Measurements from ENCODE around the gene DRC7. TPM values are rescaled to one million over a fixed set of nuclear protein-coding genes. Genes with fewer than 3 reads are reported as not detected.

Gene DRC7
- total RNA-seq, 1 experiment from 2014 or later, result 0.85 TPM

DNA sequence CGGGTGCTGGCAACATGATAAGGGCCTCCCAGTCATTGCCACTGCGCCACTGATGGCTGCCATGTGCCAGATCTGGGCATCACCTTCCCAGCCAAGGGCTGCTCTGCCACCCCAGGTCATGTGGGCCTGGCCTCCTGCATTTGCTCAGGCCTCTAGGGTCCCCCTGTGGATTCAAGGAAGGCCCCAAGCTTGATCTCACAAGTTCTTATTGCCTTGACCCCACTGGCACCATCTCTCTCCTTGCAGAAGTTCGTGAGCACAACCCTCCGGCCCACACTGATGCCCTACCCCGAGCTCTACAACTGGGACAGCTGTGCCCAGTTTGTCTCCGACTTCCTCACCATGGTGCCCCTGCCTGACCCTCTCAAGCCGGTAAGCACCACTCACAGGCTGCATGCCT, 5.3 kb downstream of the DRC7 start:
- TF ChIP-seq EZH2 (IDR thresholded peaks at IDR 0.05; ENCODE audit: low read depth) (no peak), CTCF (conservative IDR thresholded peaks at IDR 0.05) (no peak)
- intact Hi-C loops (cut with micrococcal nuclease; ENCODE audit: unreplicated experiment), result loop anchor here (2.0 kb wide), 1 partner anchor 65 kb away; no protein-coding TSS in a partner anchor
- Histone ChIP-seq H3K4me2 (no peak overlapping the region), H3K9me3 (ENCODE audit: insufficient read depth, low read depth) (no peaks in the 10 kb centered on the region), H3K36me3 (ENCODE audit: low read depth) (no peaks in the 10 kb centered on the region), H3K9me2 (ENCODE audit: insufficient read depth) (no peaks in the 10 kb centered on the region), H3K79me2 (ENCODE audit: low read depth) (no peaks in the 10 kb centered on the region), H3K27ac (no peak overlapping the region), H4K20me1 (ENCODE audit: insufficient read depth) (no peaks in the 10 kb centered on the region), H3K4me1 (replicated peaks; ENCODE audit: insufficient read depth) (no peaks in the 10 kb centered on the region), H3K27me3 (ENCODE audit: insufficient read depth, low read depth) (no peaks in the 10 kb centered on the region), H2AFZ (no peak overlapping the region), H3F3A (ENCODE audit: insufficient read depth, low read depth) (no peaks in the 10 kb centered on the region), H3K4me3 (no peak overlapping the region)
- POLR2A ChIA-PET (ENCODE audit: unreplicated experiment), result no interaction called here
- CTCF ChIA-PET, result no interaction called here
- BruUV-seq (replicated peaks), result no TSS peak
- no peak for DNase-seq

DNA sequence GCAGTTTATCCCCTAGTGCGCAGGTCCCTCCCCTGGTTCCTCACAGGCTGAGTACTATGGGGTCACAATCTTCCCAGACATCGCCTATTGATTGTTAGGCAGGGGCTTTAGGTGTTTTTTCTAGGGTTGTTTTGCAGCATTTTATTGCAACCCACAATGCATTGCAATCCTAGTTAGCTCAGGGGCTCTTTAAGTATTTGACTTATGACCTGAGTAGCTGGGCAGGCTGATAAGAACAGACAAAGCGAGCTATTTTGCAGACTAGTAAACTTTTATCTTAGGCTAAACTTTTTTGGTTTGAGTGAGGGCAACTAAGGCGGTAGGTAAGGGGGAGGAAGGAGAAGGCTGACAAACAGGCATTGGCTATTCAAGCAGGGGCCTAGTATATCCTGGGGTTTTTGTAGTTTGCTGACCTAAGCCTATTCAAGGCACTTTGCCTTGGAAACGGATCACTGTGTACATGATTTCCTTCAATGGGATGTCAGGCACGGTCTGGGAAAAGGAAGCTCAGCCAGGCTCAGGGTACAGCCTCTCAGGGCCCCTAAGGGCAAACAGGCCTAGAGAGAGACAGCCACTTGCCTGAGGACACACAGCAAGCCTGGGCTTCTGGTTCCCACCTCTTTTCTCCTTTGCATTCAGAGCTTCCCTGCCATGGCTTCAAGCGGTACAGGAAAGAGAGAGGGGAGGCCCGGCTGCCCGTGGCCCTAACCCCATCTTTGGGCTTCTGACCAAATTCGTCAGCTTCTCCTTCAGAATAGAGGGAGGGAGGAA, 6.4 kb downstream of the DRC7 start:
- Histone ChIP-seq H3K36me3 (ENCODE audit: low read depth) (no peaks in the 10 kb centered on the region), H3K4me2 (no peak overlapping the region), H3K4me1 (replicated peaks; ENCODE audit: insufficient read depth) (no peaks in the 10 kb centered on the region), H3K9me3 (ENCODE audit: insufficient read depth, low read depth) (no peaks in the 10 kb centered on the region), H3F3A (ENCODE audit: insufficient read depth, low read depth) (no peaks in the 10 kb centered on the region), H3K27me3 (ENCODE audit: insufficient read depth, low read depth) (no peaks in the 10 kb centered on the region), H2AFZ (no peak overlapping the region), H3K9me2 (ENCODE audit: insufficient read depth) (no peaks in the 10 kb centered on the region), H4K20me1 (ENCODE audit: insufficient read depth) (no peaks in the 10 kb centered on the region), H3K27ac (no peak overlapping the region), H3K4me3 (no peak overlapping the region), H3K79me2 (ENCODE audit: low read depth) (no peaks in the 10 kb centered on the region)
- TF ChIP-seq EZH2 (IDR thresholded peaks at IDR 0.05; ENCODE audit: low read depth) (no peak), CTCF (conservative IDR thresholded peaks at IDR 0.05) (no peak)
- ChIA-PET POLR2A (ENCODE audit: unreplicated experiment) (interaction anchor here (0.6 kb wide), 1 partner anchor 72 kb away, joined by 4 read pairs; the partner anchor contains the start of gene ADGRG1), CTCF (interaction anchor here (0.6 kb wide), 1 partner anchor 18 kb away, joined by 3 read pairs; no protein-coding TSS in a partner anchor)
- DNase-seq, result no peak
- no TSS peak for BruUV-seq (replicated peaks)
- intact Hi-C loops (cut with micrococcal nuclease; ENCODE audit: unreplicated experiment), result loop anchor here (2.0 kb wide), 1 partner anchor 64 kb away; no protein-coding TSS in a partner anchor

GRCh38 chr16:57701759-57702371, 7.3 kb downstream of the DRC7 start:
- Histone ChIP-seq H4K20me1 (ENCODE audit: insufficient read depth) (no peaks in the 10 kb centered on the region), H3K4me2 (no peak overlapping the region), H3K9me3 (ENCODE audit: insufficient read depth, low read depth) (no peaks in the 10 kb centered on the region), H3K27ac (no peak overlapping the region), H3K27me3 (ENCODE audit: insufficient read depth, low read depth) (no peaks in the 10 kb centered on the region), H3K79me2 (ENCODE audit: low read depth) (no peaks in the 10 kb centered on the region), H3K4me3 (no peak overlapping the region), H3F3A (ENCODE audit: insufficient read depth, low read depth) (no peaks in the 10 kb centered on the region), H2AFZ (no peak overlapping the region), H3K36me3 (ENCODE audit: low read depth) (no peaks in the 10 kb centered on the region), H3K4me1 (replicated peaks; ENCODE audit: insufficient read depth) (no peaks in the 10 kb centered on the region), H3K9me2 (ENCODE audit: insufficient read depth) (no peaks in the 10 kb centered on the region)
- intact Hi-C loops (cut with micrococcal nuclease; ENCODE audit: unreplicated experiment), result loop anchor here (2.0 kb wide), 1 partner anchor 63 kb away; no protein-coding TSS in a partner anchor
- no peak for DNase-seq
- ChIA-PET CTCF (no interaction called here), POLR2A (ENCODE audit: unreplicated experiment) (interaction anchor here (0.6 kb wide), 1 partner anchor 73 kb away, joined by 4 read pairs; the partner anchor contains the start of gene ADGRG1)
- TF ChIP-seq CTCF (conservative IDR thresholded peaks at IDR 0.05) (no peak), EZH2 (IDR thresholded peaks at IDR 0.05; ENCODE audit: low read depth) (no peak)
- no TSS peak for BruUV-seq (replicated peaks)
